ENCODE measurements around the gene NKX2-2. TPM values are rescaled to one million over a fixed set of nuclear protein-coding genes. Genes with fewer than 3 reads are reported as not detected.

NKX2-2 gene
- total RNA-seq, 6 experiments from 2014 or later, result 0.32 to 0.63 (median 0.44) TPM; not detected in 2

DNA sequence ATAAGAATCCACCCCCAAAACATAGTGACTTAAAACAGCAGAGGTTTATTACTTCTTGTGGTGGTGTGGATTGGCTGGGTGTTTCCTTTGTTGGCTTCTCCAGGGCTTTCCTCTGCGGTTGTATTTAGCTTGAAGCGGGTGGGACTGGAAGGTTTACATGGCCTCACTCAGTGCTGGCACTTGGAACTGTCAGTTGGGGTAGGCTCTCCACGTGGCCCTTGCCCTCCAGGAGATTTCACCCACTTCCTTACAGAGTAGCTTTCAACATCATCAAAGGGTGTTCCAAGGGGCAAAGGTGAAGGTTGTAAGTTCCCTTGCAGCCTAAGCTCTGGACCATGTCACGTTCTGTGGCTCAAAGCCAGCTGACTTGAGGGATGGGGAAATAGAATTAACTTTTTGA is 32.5 kb upstream of the NKX2-2 start:
- H3K9me3 Mint-ChIP-seq, result no peaks in the 10 kb centered on the region
- H3K27me3 Mint-ChIP-seq (ENCODE audit: insufficient read depth), result peaks cover 5% of the 10 kb centered on the region; the same call in 1 of the 2 replicates
- no peaks in the 10 kb centered on the region for H3K4me1 Mint-ChIP-seq (ENCODE audit: low read depth)
- no peak for DNase-seq
- no peak overlapping the region for H3K27ac Mint-ChIP-seq
- no peaks in the 10 kb centered on the region for H3K36me3 Mint-ChIP-seq (ENCODE audit: low read depth)
- no peak overlapping the region for H3K4me3 Mint-ChIP-seq
- TF ChIP-seq, protein P1, sequence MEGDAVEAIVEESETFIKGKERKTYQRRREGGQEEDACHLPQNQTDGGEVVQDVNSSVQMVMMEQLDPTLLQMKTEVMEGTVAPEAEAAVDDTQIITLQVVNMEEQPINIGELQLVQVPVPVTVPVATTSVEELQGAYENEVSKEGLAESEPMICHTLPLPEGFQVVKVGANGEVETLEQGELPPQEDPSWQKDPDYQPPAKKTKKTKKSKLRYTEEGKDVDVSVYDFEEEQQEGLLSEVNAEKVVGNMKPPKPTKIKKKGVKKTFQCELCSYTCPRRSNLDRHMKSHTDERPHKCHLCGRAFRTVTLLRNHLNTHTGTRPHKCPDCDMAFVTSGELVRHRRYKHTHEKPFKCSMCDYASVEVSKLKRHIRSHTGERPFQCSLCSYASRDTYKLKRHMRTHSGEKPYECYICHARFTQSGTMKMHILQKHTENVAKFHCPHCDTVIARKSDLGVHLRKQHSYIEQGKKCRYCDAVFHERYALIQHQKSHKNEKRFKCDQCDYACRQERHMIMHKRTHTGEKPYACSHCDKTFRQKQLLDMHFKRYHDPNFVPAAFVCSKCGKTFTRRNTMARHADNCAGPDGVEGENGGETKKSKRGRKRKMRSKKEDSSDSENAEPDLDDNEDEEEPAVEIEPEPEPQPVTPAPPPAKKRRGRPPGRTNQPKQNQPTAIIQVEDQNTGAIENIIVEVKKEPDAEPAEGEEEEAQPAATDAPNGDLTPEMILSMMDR (IDR thresholded peaks at IDR 0.05), result no peak

DNA sequence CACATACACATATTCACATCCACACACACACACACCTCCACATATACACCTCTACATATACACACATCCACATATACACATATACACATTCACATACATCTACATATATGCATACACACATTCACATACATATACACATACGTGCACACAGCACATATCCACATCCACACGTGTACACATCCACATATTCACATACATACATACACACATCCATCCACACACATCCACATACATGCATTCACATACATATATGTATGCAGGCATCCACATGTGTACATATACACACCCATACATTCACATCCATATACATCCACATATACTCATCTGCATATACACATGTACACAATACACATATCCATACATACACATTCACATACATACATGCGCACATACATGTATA is 25.6 kb upstream of the NKX2-2 start:
- DNase-seq, result no peak
- Mint-ChIP-seq H3K9me3 (no peaks in the 10 kb centered on the region), H3K36me3 (ENCODE audit: low read depth) (no peaks in the 10 kb centered on the region), H3K27ac (no peak overlapping the region), H3K4me1 (ENCODE audit: low read depth) (no peaks in the 10 kb centered on the region), H3K4me3 (no peak overlapping the region), H3K27me3 (ENCODE audit: insufficient read depth) (peaks cover 5% of the 10 kb centered on the region; the same call in 1 of the 2 replicates)
- TF ChIP-seq, protein P1 (IDR thresholded peaks at IDR 0.05), result no peak

DNA sequence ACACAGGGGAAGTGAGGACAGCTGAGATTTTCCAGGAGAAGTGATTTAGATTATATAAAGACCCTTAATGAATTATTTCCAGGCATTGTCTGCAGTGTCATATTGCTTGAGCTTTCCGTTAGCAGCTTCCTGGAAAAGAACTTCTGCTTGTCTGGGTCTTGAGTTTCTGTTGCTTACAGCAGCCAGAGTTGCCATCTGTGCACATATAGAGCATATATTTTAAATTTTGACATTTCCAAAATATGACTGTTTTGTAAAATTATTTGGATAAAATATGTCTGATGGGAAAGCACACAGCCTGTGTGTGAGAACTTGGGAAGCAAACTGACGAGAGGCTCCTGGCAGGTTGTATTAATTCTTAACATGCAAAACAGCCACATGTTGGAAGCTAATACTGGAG is 21.0 kb upstream of the NKX2-2 start:
- no peak overlapping the region for H3K27ac Mint-ChIP-seq
- TF ChIP-seq, protein P1 (IDR thresholded peaks at IDR 0.05), result no peak
- no peaks in the 10 kb centered on the region for H3K9me3 Mint-ChIP-seq
- no peaks in the 10 kb centered on the region for H3K4me1 Mint-ChIP-seq (ENCODE audit: low read depth)
- H3K4me3 Mint-ChIP-seq, result no peak overlapping the region
- peaks cover 13% of the 10 kb centered on the region; the same call in 1 of the 2 replicates for H3K27me3 Mint-ChIP-seq (ENCODE audit: insufficient read depth)
- H3K36me3 Mint-ChIP-seq (ENCODE audit: low read depth), result no peaks in the 10 kb centered on the region
- no peak for DNase-seq

DNA sequence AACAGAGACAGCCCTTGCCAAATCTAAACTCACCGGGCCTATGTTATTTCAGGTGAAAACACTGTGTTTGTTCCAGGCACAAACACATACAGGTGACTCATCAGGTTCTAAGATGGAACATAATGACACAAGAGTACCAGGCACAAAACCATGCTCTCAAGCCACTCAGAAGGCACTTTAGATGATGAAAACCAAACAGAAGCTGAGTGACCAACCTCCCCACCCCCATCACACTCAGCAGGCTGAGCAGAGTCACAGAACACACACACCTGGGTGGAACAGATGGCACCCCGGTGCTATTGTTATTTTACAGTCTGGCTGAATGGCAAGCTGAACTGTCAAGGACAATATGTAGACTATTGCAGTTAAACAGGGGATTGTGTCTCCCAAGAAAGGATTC is 20.6 kb upstream of the NKX2-2 start:
- H3K9me3 Mint-ChIP-seq, result no peaks in the 10 kb centered on the region
- peaks cover 13% of the 10 kb centered on the region; the same call in 1 of the 2 replicates for H3K27me3 Mint-ChIP-seq (ENCODE audit: insufficient read depth)
- TF ChIP-seq, protein P1 (IDR thresholded peaks at IDR 0.05), result no peak

DNA sequence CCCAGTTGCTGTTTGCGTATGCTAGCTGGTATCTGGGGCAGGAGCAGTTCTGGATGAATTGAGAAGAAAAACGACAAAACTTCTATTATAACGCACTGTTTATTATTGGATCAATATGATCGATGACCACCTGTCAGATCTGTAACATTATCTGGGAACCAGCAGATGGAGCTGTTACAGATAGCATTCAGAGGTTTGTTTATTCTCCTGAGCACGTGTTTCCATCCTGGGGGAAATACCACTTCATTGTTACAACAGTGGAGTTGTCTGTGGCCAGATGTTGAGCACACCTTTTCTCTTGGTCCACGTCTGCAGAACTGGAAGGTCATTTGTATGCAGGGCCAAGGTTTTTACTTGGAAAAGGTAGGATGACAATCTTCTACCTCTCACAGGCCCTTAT is 16.0 kb upstream of the NKX2-2 start:
- H3K4me1 Mint-ChIP-seq (ENCODE audit: low read depth), result no peaks in the 10 kb centered on the region
- DNase-seq, result no peak
- no peaks in the 10 kb centered on the region for H3K36me3 Mint-ChIP-seq (ENCODE audit: low read depth)
- H3K4me3 Mint-ChIP-seq, result no peak overlapping the region
- 0 out of 2 replicates have a peak, but pooled peaks cover 3% of the 10 kb centered on the region for H3K9me3 Mint-ChIP-seq
- TF ChIP-seq, protein P1 (IDR thresholded peaks at IDR 0.05), result peak; percentile 67; the same call in 1 of the 2 replicates
- H3K27ac Mint-ChIP-seq, result no peak overlapping the region
- H3K27me3 Mint-ChIP-seq (ENCODE audit: insufficient read depth), result peaks cover 16% of the 10 kb centered on the region

More for the DNA sequence above, 20.6 kb upstream of the NKX2-2 start:
- DNase-seq, result no peak
- H3K4me1 Mint-ChIP-seq (ENCODE audit: low read depth), result no peaks in the 10 kb centered on the region
- no peak overlapping the region for H3K27ac Mint-ChIP-seq
- H3K4me3 Mint-ChIP-seq, result no peak overlapping the region
- no peaks in the 10 kb centered on the region for H3K36me3 Mint-ChIP-seq (ENCODE audit: low read depth)

DNA sequence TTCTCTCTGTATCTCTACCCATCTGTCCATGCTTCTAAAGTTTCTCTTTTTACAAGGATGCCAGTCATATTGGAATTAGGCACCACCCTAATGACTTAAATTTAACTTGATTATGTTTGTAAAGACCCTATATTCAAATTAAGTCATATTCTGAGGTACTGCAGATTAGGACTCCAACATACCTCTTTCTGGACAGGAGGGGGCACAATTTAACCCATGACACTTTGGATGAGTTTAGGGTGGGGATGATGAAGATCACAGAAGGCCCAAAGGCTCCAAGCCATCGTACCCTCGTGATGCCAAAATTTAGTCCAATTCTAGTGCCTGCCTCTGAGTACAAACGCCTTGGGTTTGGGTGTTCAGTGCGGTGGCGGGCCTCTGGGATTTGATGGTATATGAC is 15.0 kb upstream of the NKX2-2 start:
- TF ChIP-seq, protein P1 (IDR thresholded peaks at IDR 0.05), result no peak
- Mint-ChIP-seq H3K4me1 (ENCODE audit: low read depth) (no peaks in the 10 kb centered on the region), H3K4me3 (no peak overlapping the region), H3K27me3 (ENCODE audit: insufficient read depth) (peaks cover 14% of the 10 kb centered on the region), H3K27ac (no peak overlapping the region), H3K9me3 (0 out of 2 replicates have a peak, but pooled peaks cover 3% of the 10 kb centered on the region), H3K36me3 (ENCODE audit: low read depth) (no peaks in the 10 kb centered on the region)
- DNase-seq, result no peak

All from HFFc6 (cell line).